ENCODE data around the gene ENTHD1.
A peak's percentile ranks its signal among the peaks of the same experiment; 100 is the strongest.

ENTHD1 gene, protein sequence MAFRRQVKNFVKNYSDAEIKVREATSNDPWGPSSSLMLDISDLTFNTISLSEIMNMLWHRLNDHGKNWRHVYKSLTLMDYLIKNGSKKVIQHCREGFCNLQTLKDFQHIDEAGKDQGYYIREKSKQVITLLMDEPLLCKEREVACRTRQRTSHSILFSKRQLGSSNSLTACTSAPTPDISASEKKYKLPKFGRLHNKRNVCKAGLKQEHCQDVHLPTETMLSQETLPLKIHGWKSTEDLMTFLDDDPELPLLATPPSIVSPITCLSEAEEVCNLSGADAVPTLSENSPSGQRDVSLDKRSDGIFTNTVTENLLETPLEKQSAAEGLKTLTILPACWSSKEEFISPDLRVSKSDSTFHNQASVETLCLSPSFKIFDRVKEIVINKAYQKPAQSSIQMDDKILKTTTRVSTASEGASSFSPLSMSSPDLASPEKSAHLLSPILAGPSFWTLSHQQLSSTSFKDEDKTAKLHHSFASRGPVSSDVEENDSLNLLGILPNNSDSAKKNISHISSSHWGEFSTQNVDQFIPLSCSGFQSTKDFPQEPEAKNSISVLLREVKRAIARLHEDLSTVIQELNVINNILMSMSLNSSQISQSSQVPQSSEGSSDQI

GRCh38 chr22:39893526-39893925 lies at the start of gene ENTHD1:
Gene ENTHD1, minus strand, starts transcription at chr22:39893760. Its CDS starts 6,012 bp downstream, at chr22:39887748.
- TF ChIP-seq POLR2A (IDR thresholded peaks at IDR 0.05; ENCODE audit: extremely low read depth, insufficient read length) (no peak), MYC (IDR thresholded peaks at IDR 0.05; ENCODE audit: low read depth, low read length) (no peak), MAX (IDR thresholded peaks at IDR 0.05; ENCODE audit: low read depth, low read length) (no peak), CTCF (IDR thresholded peaks at IDR 0.05; ENCODE audit: low read depth, low read length) (no peak)
- no peak for DNase-seq (ENCODE audit: low read depth)
- no peak within 1 kb of the TSS for H3K4me3 ChIP-seq (ENCODE audit: low read depth, low read length)

DNA sequence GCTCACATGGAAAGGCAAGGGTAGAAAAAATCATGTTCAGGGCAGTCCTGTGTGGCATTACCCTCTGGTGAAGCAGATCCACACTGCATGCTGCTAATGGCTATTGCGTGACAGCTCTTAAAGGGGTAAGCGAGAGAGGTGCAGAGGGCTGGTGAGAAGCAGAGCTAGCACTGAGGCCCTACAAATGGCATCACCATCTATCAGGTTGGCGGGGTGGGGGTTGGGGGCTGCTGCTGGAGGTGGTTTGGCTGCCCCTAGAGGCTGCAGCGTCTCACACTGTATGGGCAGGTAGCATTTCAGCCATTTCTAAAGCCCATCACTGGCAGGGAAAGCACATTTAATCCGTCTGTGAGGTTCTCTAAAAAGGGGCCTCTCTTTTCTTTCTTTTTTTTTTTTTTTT lies 49.8 kb upstream of the ENTHD1 start:
- TF ChIP-seq POLR2A (IDR thresholded peaks at IDR 0.05; ENCODE audit: extremely low read depth, insufficient read length) = no peak
- no peak for TF ChIP-seq MAX (IDR thresholded peaks at IDR 0.05; ENCODE audit: low read depth, low read length)
- no peak for TF ChIP-seq MYC (IDR thresholded peaks at IDR 0.05; ENCODE audit: low read depth, low read length)
- no peak for TF ChIP-seq CTCF (IDR thresholded peaks at IDR 0.05; ENCODE audit: low read depth, low read length)
- DNase-seq (ENCODE audit: low read depth) = no peak
- no peak overlapping the region for H3K4me3 ChIP-seq (ENCODE audit: low read depth, low read length)

DNA sequence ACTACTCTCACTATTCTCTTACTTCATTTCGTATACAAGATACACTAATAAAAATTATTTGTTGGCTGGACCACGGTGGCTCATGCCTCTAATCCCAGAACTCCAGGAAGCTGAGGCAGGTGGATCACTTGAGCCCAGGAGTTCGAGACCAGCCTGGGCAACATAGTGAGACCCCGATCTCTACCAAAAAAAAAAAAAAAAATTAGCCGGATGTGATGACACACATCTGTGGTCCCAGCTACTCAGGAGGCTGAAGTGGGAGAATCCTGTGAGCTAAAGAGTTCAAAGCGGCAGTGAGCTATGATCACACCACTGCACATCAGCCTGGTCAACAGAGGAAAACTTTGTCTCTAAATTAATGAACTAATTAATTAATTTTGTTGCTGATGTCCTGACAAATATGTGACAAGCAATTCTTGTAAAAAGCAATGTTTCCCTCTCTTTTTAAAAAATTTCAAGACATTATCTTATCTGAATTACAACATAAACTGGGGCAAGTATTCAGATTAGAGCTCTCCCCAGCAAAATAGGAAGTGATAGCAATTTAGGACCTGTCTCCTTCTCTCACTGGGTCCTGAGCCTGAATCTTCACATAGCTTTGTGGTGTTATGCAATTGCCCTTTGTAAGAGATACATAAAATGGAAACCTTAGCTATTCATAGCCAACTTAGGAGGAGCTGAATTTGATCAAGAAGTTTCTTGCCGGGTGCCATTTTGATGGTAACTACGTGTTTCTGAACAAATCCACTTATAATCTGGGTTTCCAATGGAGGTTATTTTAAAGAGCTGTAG lies 49.1 kb upstream of the ENTHD1 start:
- TF ChIP-seq POLR2A (IDR thresholded peaks at IDR 0.05; ENCODE audit: extremely low read depth, insufficient read length) = no peak
- DNase-seq (ENCODE audit: low read depth) = peak; percentile 41
- no peak overlapping the region for H3K4me3 ChIP-seq (ENCODE audit: low read depth, low read length)

GRCh38 chr22:39941601-39942000 lies 48.0 kb upstream of the ENTHD1 start:
- no peak for DNase-seq (ENCODE audit: low read depth)
- no peak for TF ChIP-seq MAX (IDR thresholded peaks at IDR 0.05; ENCODE audit: low read depth, low read length)
- no peak for TF ChIP-seq POLR2A (IDR thresholded peaks at IDR 0.05; ENCODE audit: extremely low read depth, insufficient read length)
- TF ChIP-seq CTCF (IDR thresholded peaks at IDR 0.05; ENCODE audit: low read depth, low read length) = no peak
- no peak for TF ChIP-seq MYC (IDR thresholded peaks at IDR 0.05; ENCODE audit: low read depth, low read length)
- H3K4me3 ChIP-seq (ENCODE audit: low read depth, low read length) = no peak overlapping the region

DNA sequence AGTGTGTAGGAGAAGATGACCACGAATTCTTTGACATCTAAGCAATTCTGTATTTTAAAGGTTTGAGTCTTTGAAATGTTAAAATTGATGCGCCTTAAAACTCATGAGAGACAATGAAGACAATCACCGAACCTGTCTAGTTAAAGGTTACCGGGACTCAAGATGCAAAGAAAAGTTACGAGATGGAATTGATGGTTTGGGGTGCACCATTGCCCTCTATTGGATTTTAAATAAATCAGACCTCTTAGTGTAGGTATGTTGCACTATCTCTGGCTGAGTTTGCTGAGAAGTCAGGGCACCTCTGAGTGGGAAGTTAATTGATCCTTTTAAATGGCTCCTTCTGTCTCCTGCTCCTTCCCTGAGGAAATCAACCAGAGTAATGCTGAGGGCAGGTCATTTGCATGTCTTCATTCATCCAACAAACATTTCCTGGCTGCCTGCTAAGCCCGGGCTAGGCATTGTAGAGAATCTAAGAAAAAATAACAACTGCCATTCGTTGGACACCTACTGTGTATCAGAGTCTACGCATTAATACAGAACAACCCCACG lies 47.3 kb upstream of the ENTHD1 start:
- no peak overlapping the region for H3K4me3 ChIP-seq (ENCODE audit: low read depth, low read length)
- DNase-seq (ENCODE audit: low read depth) = peak; percentile 6
- no peak for TF ChIP-seq MYC (IDR thresholded peaks at IDR 0.05; ENCODE audit: low read depth, low read length)
- TF ChIP-seq MAX (IDR thresholded peaks at IDR 0.05; ENCODE audit: low read depth, low read length) = no peak
- TF ChIP-seq CTCF (IDR thresholded peaks at IDR 0.05; ENCODE audit: low read depth, low read length) = no peak
- TF ChIP-seq POLR2A (IDR thresholded peaks at IDR 0.05; ENCODE audit: extremely low read depth, insufficient read length) = no peak

Measured in NB4 (cell line).